ENCODE data around the gene MYB.

MYB gene

DNA sequence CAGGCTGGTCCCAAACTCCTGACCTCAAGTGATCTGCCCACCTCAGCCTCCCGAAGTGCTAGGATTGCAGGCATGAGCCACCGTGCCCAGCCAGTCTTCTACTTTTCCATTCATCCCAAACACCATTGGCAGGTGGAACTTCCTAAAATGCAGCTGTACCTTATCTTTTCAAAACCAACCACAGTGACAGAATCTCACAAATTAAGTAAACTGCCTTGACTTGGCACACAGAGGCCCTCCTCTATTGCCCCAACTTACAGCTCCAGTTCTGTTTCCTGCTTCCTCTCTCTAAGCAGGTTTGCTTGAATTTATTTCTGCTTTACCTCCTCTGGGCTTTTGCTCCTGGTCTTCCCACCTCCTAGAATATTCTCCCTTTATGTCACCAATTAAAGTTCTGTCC, 7.6 kb downstream of the MYB start:
- H3K9ac ChIP-seq, result no peak overlapping the region
- no peak overlapping the region for H2AFZ ChIP-seq (ENCODE audit: low read depth)
- no peak overlapping the region for H3K4me3 ChIP-seq (IDR thresholded peaks at IDR 0.05; ENCODE audit: insufficient read depth, low read depth, low read length)
- no peak for TF ChIP-seq CTCF (conservative IDR thresholded peaks at IDR 0.05; ENCODE audit: low read depth, low read length)
- H4K20me1 ChIP-seq (ENCODE audit: insufficient read depth), result no peaks in the 10 kb centered on the region
- peaks cover 8% of the 10 kb centered on the region; the same call in 1 of the 2 replicates for H3K36me3 ChIP-seq (ENCODE audit: insufficient read depth)
- H3K27me3 ChIP-seq (ENCODE audit: insufficient read depth, low read depth), result no peaks in the 10 kb centered on the region
- H3K79me2 ChIP-seq (ENCODE audit: insufficient read depth, low read depth), result peaks cover 40% of the 10 kb centered on the region
- H3K4me1 ChIP-seq (ENCODE audit: low read depth, poor library complexity, severe bottlenecking), result peaks cover 25% of the 10 kb centered on the region
- no peak overlapping the region for H3K4me2 ChIP-seq
- H3K27ac ChIP-seq, result no peak overlapping the region

DNA sequence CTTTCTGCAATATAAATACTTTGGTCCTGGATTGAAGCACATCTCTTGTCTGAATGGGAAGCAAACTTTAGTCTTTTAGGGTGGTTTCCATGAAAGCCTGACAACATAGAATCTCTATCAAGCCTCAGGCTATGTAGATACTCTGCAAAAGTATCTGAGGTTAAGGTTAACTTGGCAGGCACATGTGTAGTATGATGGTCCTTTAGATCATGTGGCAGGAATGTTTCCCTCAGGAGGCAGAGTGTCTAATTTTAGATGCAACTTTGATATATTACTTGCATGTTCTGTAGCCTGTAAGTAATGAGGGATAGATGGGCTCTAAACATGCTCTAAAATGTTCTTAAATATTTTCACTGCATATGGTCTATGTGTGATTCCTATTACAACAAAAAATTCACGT, 8.2 kb downstream of the MYB start:
- Histone ChIP-seq H3K9ac (no peak overlapping the region), H3K4me3 (IDR thresholded peaks at IDR 0.05; ENCODE audit: insufficient read depth, low read depth, low read length) (no peak overlapping the region), H3K79me2 (ENCODE audit: insufficient read depth, low read depth) (peaks cover 34% of the 10 kb centered on the region), H4K20me1 (ENCODE audit: insufficient read depth) (no peaks in the 10 kb centered on the region), H3K36me3 (ENCODE audit: insufficient read depth) (peaks cover 11% of the 10 kb centered on the region; the same call in 1 of the 2 replicates), H2AFZ (ENCODE audit: low read depth) (no peak overlapping the region), H3K27ac (no peak overlapping the region), H3K4me1 (ENCODE audit: low read depth, poor library complexity, severe bottlenecking) (peaks cover 21% of the 10 kb centered on the region), H3K27me3 (ENCODE audit: insufficient read depth, low read depth) (no peaks in the 10 kb centered on the region), H3K4me2 (no peak overlapping the region)
- no peak for TF ChIP-seq CTCF (conservative IDR thresholded peaks at IDR 0.05; ENCODE audit: low read depth, low read length)

DNA sequence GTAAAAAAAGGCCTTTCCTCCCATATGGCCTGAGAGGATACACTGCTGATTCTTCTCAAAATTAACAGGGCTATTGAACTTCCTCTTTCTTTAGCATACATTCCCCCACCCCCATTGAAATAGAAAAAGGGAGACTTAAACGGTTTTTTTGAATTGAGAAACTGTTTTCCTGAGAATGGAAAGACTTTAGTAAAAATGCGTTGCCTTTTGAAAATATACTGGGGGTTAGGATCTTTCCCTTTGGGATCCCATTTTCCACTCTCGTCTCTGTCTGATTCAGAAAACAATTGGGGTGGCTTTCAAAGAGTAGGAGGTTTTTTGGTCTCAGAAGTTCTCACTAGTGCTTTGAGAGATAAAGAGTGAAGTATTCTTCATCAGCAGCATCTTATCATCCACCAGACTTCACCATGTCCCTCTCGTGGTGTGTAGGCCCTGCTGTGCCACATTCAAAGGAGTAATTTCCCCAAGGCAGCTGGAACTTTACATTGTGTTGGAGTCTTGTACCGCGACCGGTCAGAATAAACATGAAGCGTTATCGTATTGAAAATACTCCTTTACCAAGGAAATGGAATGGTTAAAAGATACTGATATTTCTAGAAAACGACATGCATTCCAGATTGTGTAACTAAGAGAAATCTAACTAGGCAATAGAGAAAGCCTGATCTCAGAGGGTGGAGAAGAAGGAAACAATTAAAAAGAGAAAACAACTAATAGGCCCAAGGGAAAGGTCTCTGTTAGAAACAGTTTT, 10.6 kb downstream of the MYB start:
- no peaks in the 10 kb centered on the region for H4K20me1 ChIP-seq (ENCODE audit: insufficient read depth)
- H3K4me1 ChIP-seq (ENCODE audit: low read depth, poor library complexity, severe bottlenecking), result peaks cover 3% of the 10 kb centered on the region
- no peak overlapping the region for H3K4me3 ChIP-seq (IDR thresholded peaks at IDR 0.05; ENCODE audit: insufficient read depth, low read depth, low read length)
- H3K27me3 ChIP-seq (ENCODE audit: insufficient read depth, low read depth), result no peaks in the 10 kb centered on the region
- peaks cover 9% of the 10 kb centered on the region; the same call in 1 of the 2 replicates for H3K36me3 ChIP-seq (ENCODE audit: insufficient read depth)
- no peak overlapping the region for H2AFZ ChIP-seq (ENCODE audit: low read depth)
- no peak overlapping the region for H3K27ac ChIP-seq
- H3K9ac ChIP-seq, result no peak overlapping the region
- TF ChIP-seq CTCF (conservative IDR thresholded peaks at IDR 0.05; ENCODE audit: low read depth, low read length), result no peak
- H3K4me2 ChIP-seq, result no peak overlapping the region
- H3K79me2 ChIP-seq (ENCODE audit: insufficient read depth, low read depth), result peaks cover 10% of the 10 kb centered on the region

GRCh38 chr6:135192256-135193174, 11.4 kb downstream of the MYB start:
- Histone ChIP-seq H3K27ac (no peak overlapping the region), H3K9ac (no peak overlapping the region), H3K79me2 (ENCODE audit: insufficient read depth, low read depth) (peaks cover 2% of the 10 kb centered on the region), H3K36me3 (ENCODE audit: insufficient read depth) (peaks cover 9% of the 10 kb centered on the region; the same call in 1 of the 2 replicates), H3K4me3 (IDR thresholded peaks at IDR 0.05; ENCODE audit: insufficient read depth, low read depth, low read length) (no peak overlapping the region), H3K4me1 (ENCODE audit: low read depth, poor library complexity, severe bottlenecking) (peaks cover 3% of the 10 kb centered on the region), H4K20me1 (ENCODE audit: insufficient read depth) (no peaks in the 10 kb centered on the region), H2AFZ (ENCODE audit: low read depth) (no peak overlapping the region), H3K4me2 (no peak overlapping the region), H3K27me3 (ENCODE audit: insufficient read depth, low read depth) (no peaks in the 10 kb centered on the region)
- TF ChIP-seq CTCF (conservative IDR thresholded peaks at IDR 0.05; ENCODE audit: low read depth, low read length), result no peak

Measured in KMS-11 (cell line).